ENCODE measurements around the gene STPG1. TPM values are rescaled to one million over a fixed set of nuclear protein-coding genes. Genes with fewer than 3 reads are reported as not detected.

The STPG1 gene
- total RNA-seq, 1 experiment from 2014 or later: 12.8 TPM

- TF ChIP-seq JUN (CRISPR knock-in tag; IDR thresholded peaks at IDR 0.05): no peak
These were observed 19.7 kb downstream of the STPG1 start (continued) for GRCh38 chr1:24393892-24394291.

GRCh38 chr1:24392982-24393650 lies 20.5 kb downstream of the STPG1 start:
- Mint-ChIP-seq H3K27me3 (ENCODE audit: low read depth) (no peaks in the 10 kb centered on the region), H3K4me1 (peaks cover 34% of the 10 kb centered on the region), H3K36me3 (no peaks in the 10 kb centered on the region), H3K27ac (peak overlapping the region; percentile 78), H3K9me3 (no peaks in the 10 kb centered on the region), H3K4me3 (no peak overlapping the region)
- ChIA-PET POLR2A (no interaction called here), CTCF (interaction anchor here (0.6 to 6.7 kb wide), 47 partner anchors 9 to 436 kb away, joined by 3 to 465 read pairs (median 5); partner anchors contain the start of genes IFNLR1, MYOM3, NIPAL3 and STPG1)
- DNase-seq (ENCODE audit: low spot score) (no peak), ATAC-seq (no peak; the same call in 1 of the 2 replicates)
- TF ChIP-seq GTF2I (CRISPR knock-in tag; conservative IDR thresholded peaks at IDR 0.05) (no peak), ATF2 (CRISPR knock-in tag; IDR thresholded peaks at IDR 0.05; ENCODE audit: borderline replicate concordance, low read depth) (no peak), EMX1 (CRISPR knock-in tag; IDR thresholded peaks at IDR 0.05) (no peak), SMAD4 (CRISPR knock-in tag; IDR thresholded peaks at IDR 0.05) (no peak), FOXJ3 (CRISPR knock-in tag; IDR thresholded peaks at IDR 0.05; ENCODE audit: borderline replicate concordance) (no peak), SOX15 (CRISPR knock-in tag; IDR thresholded peaks at IDR 0.05) (no peak), ZNF263 (CRISPR knock-in tag; IDR thresholded peaks at IDR 0.05; ENCODE audit: low read depth) (no peak), ZNF317 (CRISPR knock-in tag; IDR thresholded peaks at IDR 0.05; ENCODE audit: borderline replicate concordance, low read depth) (no peak), PRRX2 (CRISPR knock-in tag; IDR thresholded peaks at IDR 0.05) (no peak), TEAD4 (CRISPR knock-in tag; IDR thresholded peaks at IDR 0.05) (no peak), E2F4 (CRISPR knock-in tag; IDR thresholded peaks at IDR 0.05; ENCODE audit: borderline replicate concordance, low read depth) (no peak), JUN (CRISPR knock-in tag; IDR thresholded peaks at IDR 0.05) (no peak), KAT7 (CRISPR knock-in tag; IDR thresholded peaks at IDR 0.05; ENCODE audit: borderline replicate concordance) (no peak), HMGXB4 (CRISPR knock-in tag; IDR thresholded peaks at IDR 0.05) (no peak), ZBTB21 (CRISPR knock-in tag; IDR thresholded peaks at IDR 0.05; ENCODE audit: borderline replicate concordance) (no peak), IRF1 (CRISPR knock-in tag; IDR thresholded peaks at IDR 0.05) (no peak), CBFB (CRISPR knock-in tag; IDR thresholded peaks at IDR 0.05; ENCODE audit: low read depth) (no peak), HMGA2 (CRISPR knock-in tag; IDR thresholded peaks at IDR 0.05) (no peak)

- ChIA-PET POLR2A (no interaction called here), CTCF (interaction anchor here (0.6 to 6.7 kb wide), 60 partner anchors 9 to 436 kb away, joined by 3 to 465 read pairs (median 5); partner anchors contain the start of genes GRHL3, IFNLR1, MYOM3 and NIPAL3)
- Mint-ChIP-seq H3K4me1 (peaks cover 34% of the 10 kb centered on the region), H3K27me3 (ENCODE audit: low read depth) (no peaks in the 10 kb centered on the region), H3K36me3 (no peaks in the 10 kb centered on the region), H3K4me3 (no peak overlapping the region), H3K9me3 (no peaks in the 10 kb centered on the region), H3K27ac (peak overlapping the region; percentile 24; the same call in 1 of the 2 replicates)
- DNase-seq (ENCODE audit: low spot score): no peak
- TF ChIP-seq IRF2 (CRISPR knock-in tag; IDR thresholded peaks at IDR 0.05; ENCODE audit: borderline replicate concordance, low read depth) (no peak), RORB (CRISPR knock-in tag; IDR thresholded peaks at IDR 0.05) (no peak), NR3C1 (CRISPR knock-in tag; conservative IDR thresholded peaks at IDR 0.05; ENCODE audit: low read depth) (no peak), RELA (CRISPR knock-in tag; IDR thresholded peaks at IDR 0.05; ENCODE audit: borderline replicate concordance) (no peak), GTF2I (CRISPR knock-in tag; conservative IDR thresholded peaks at IDR 0.05) (no peak), MAX (CRISPR knock-in tag; IDR thresholded peaks at IDR 0.05) (no peak), MLX (CRISPR knock-in tag; IDR thresholded peaks at IDR 0.05) (no peak), PRRX2 (CRISPR knock-in tag; IDR thresholded peaks at IDR 0.05) (no peak)
- ATAC-seq: no peak
These were observed 21.0 kb downstream of the STPG1 start for GRCh38 chr1:24392604-24392946.

Data from WTC11 (cell line).